Gastroesophageal sphincter (tissue), 4 donors: Measurements from ENCODE around the gene PLAGL1. TPM values are rescaled to one million over a fixed set of nuclear protein-coding genes. Genes with fewer than 3 reads are reported as not detected.

Experiments used
- ATAC-seq: fragments of 150-250 bp; one replicate; pipeline ENCODE4 v1.9.1; 2016; ENCODE audit warnings: mild to moderate bottlenecking, moderate library complexity
- H3K27ac ChIP-seq, 4 donors: fragments of 200-600 bp; sonication (generic) in 3 of 4; 1 replicate in 3 of 4; 2 replicates in 1 of 4; pipeline ENCODE4 v1.5.1; 2016 to 2019
- H3K27me3 ChIP-seq: fragments of 200-600 bp; sonication (generic); one replicate; pipeline ENCODE4 v1.5.1; 2019
- H3K36me3 ChIP-seq, 2 donors: fragments of 200-600 bp; sonication (generic); one replicate each; pipeline ENCODE4 v1.5.1; 2019; ENCODE audit warnings: control low read depth in 1 of 2
- H3K4me1 ChIP-seq, 3 donors: fragments of 200-600 bp; sonication (generic); 1 replicate in 2 of 3; 2 replicates in 1 of 3; pipeline ENCODE4 v1.5.1; 2016 to 2019; ENCODE audit warnings: control low read depth in 2 of 3
- H3K4me3 ChIP-seq, 2 donors: fragments of 200-600 bp; sonication (generic); one replicate each; pipeline ENCODE4 v1.5.1; 2019; ENCODE audit warnings: mild to moderate bottlenecking in 1 of 2, moderate library complexity in 1 of 2
- H3K9me3 ChIP-seq, 3 donors: fragments of 200-600 bp; sonication (generic); one replicate each; pipeline ENCODE4 v1.5.1; 2017 to 2019; ENCODE audit warnings: control low read depth in 2 of 3
- CTCF ChIP-seq, 4 experiments: fragments of 200-600 bp in 2 of 4; fragments of 450-650 bp in 2 of 4; sonication (generic) in 1 of 4; IDR thresholded peaks; one replicate each; pipeline ENCODE4 v1.5.1; 2017 to 2019; ENCODE audit warnings: antibody characterized with exemption in 4 of 4, mild to moderate bottlenecking in 2 of 4, moderate library complexity in 2 of 4
- EP300 ChIP-seq: sonication (generic); formaldehyde crosslinking; IDR thresholded peaks from one replicate; pipeline ENCODE4 v1.6.1; 2017; ENCODE audit warnings: antibody characterized with exemption, mild to moderate bottlenecking
- POLR2A ChIP-seq, 2 donors: fragments of 450-650 bp; IDR thresholded peaks; one replicate each; pipeline ENCODE4 v1.6.1; 2017; ENCODE audit warnings: antibody characterized with exemption in 2 of 2, mild to moderate bottlenecking in 2 of 2, moderate library complexity in 1 of 2
- POLR2AphosphoS5 ChIP-seq: sonication (generic); formaldehyde crosslinking; IDR thresholded peaks from one replicate; pipeline ENCODE4 v1.6.1; 2017; ENCODE audit warnings: antibody characterized with exemption
- WGBS, 2 donors: methylation state at CpG; one replicate each; pipeline ENCODE4 v1.1.5; 2018; ENCODE audit warnings: low coverage in 1 of 2; 5-methylcytosine and 5-hydroxymethylcytosine counted together
- total RNA-seq, 4 donors: library from RNA; depleted of rRNA; stranded (reverse); fragments of >200 nt; gene quantifications; one replicate each; pipeline ENCODE4 v1.1.0, GENCODE V29; 2016

PLAGL1 gene
- total RNA-seq, 4 donors from 2014 or later = 13.2 to 26.3 (median 17.5) TPM

GRCh38 chr6:143937668-143937970 is 70.4 kb downstream of the PLAGL1 start:
- no peak for ATAC-seq
- Histone ChIP-seq H3K27ac (no peak overlapping the region), H3K27me3 (no peaks in the 10 kb centered on the region), H3K36me3 (no peaks in the 10 kb centered on the region), H3K4me3 (no peak overlapping the region), H3K9me3 (no peaks in the 10 kb centered on the region), H3K4me1 (no peaks in the 10 kb centered on the region)
- WGBS, 2 donors = 89 to 100% methylated on average over 1 of the region's 1 CpG
- TF ChIP-seq POLR2AphosphoS5 (no peak), POLR2A (IDR thresholded peaks at IDR 0.05) (no peak), EP300 (no peak), CTCF (IDR thresholded peaks at IDR 0.05) (no peak)

- TF ChIP-seq CTCF (IDR thresholded peaks at IDR 0.05) (no peak), EP300 (no peak), POLR2AphosphoS5 (no peak), POLR2A (IDR thresholded peaks at IDR 0.05) (no peak)
- ATAC-seq = no peak
Observed at GRCh38 chr6:143936778-143937667, 71.0 kb downstream of the PLAGL1 start.

GRCh38 chr6:143936347-143936746 is 71.7 kb downstream of the PLAGL1 start:
- Histone ChIP-seq H3K4me3 (no peak overlapping the region), H3K9me3 (peaks cover 0 to 9% (median 0%) of the 10 kb centered on the region in 3 donors), H3K27me3 (no peaks in the 10 kb centered on the region), H3K27ac (no peak overlapping the region), H3K36me3 (no peaks in the 10 kb centered on the region), H3K4me1 (no peaks in the 10 kb centered on the region)
- no peak for ATAC-seq
- 78 to 86% methylated on average over 2 to 3 of the region's 3 CpGs for WGBS, 2 donors
- TF ChIP-seq POLR2AphosphoS5 (no peak), EP300 (no peak), CTCF (IDR thresholded peaks at IDR 0.05) (no peak), POLR2A (IDR thresholded peaks at IDR 0.05) (no peak)

More at GRCh38 chr6:143936778-143937667, 71.0 kb downstream of the PLAGL1 start:
- Histone ChIP-seq H3K4me1 (no peaks in the 10 kb centered on the region), H3K27ac (no peak overlapping the region), H3K9me3 (peaks cover 0 to 2% (median 0%) of the 10 kb centered on the region in 3 donors), H3K4me3 (no peak overlapping the region), H3K27me3 (no peaks in the 10 kb centered on the region), H3K36me3 (no peaks in the 10 kb centered on the region)
- WGBS, 2 donors = 53 to 72% methylated on average over 5 of the region's 5 CpGs

GRCh38 chr6:143934867-143935266 is 73.2 kb downstream of the PLAGL1 start:
- peaks cover 0 to 12% (median 0%) of the 10 kb centered on the region in 3 donors for H3K9me3 ChIP-seq
- H3K36me3 ChIP-seq = no peaks in the 10 kb centered on the region
- ATAC-seq = no peak
- WGBS, 2 donors = no CpG with 5 or more reads among the region's 4 CpGs
- H3K27ac ChIP-seq = no peak overlapping the region
- H3K27me3 ChIP-seq = no peaks in the 10 kb centered on the region
- no peaks in the 10 kb centered on the region for H3K4me1 ChIP-seq
- TF ChIP-seq EP300 = no peak
- TF ChIP-seq CTCF (IDR thresholded peaks at IDR 0.05) = no peak
- no peak for TF ChIP-seq POLR2AphosphoS5
- TF ChIP-seq POLR2A (IDR thresholded peaks at IDR 0.05) = no peak
- H3K4me3 ChIP-seq = no peak overlapping the region

GRCh38 chr6:143934331-143934730 is 73.7 kb downstream of the PLAGL1 start:
- ATAC-seq = no peak
- H3K36me3 ChIP-seq = no peaks in the 10 kb centered on the region
- H3K27me3 ChIP-seq = no peaks in the 10 kb centered on the region
- TF ChIP-seq EP300 (no peak), POLR2A (IDR thresholded peaks at IDR 0.05) (no peak), CTCF (IDR thresholded peaks at IDR 0.05) (no peak), POLR2AphosphoS5 (no peak)
- H3K4me1 ChIP-seq = no peaks in the 10 kb centered on the region
- no peak overlapping the region for H3K4me3 ChIP-seq
- H3K27ac ChIP-seq = no peak overlapping the region
- H3K9me3 ChIP-seq = peaks cover 0 to 12% (median 0%) of the 10 kb centered on the region in 3 donors
- WGBS, 2 donors = 100% methylated on average over 1 of the region's 1 CpG
